Measurements from ENCODE around the gene SNX27. TPM values are rescaled to one million over a fixed set of nuclear protein-coding genes. Genes with fewer than 3 reads are reported as not detected.

Gene SNX27
- total RNA-seq, 1 donor from 2014 or later: 50.0 TPM

DNA sequence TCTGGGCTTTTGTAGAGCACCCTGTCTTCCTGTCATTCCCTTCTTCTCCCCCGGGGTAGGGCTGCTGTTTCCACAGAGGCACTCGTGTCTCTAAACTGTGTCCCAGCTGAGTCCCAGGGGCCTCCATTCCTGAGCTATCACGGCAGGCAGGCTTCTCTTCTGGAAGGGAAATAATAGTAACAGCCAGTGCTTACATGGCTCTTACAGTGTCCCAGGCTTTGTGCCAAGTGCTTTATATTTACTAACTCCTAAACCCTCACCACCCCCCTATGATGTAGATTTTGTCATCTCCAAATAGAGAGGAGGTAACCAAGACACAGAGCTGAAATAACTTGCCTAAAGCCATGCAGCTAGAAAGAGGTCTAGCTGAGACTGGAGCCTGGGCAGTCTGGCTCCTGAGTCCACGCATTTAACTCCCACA is 106.2 kb downstream of the SNX27 start:
- Mint-ChIP-seq H3K9me3 (ENCODE audit: low read depth) (no peaks in the 10 kb centered on the region), H3K36me3 (ENCODE audit: insufficient read depth) (no peaks in the 10 kb centered on the region), H3K27me3 (peaks cover 58% of the 10 kb centered on the region), H3K4me1 (ENCODE audit: low read depth) (peaks cover 35% of the 10 kb centered on the region), H3K4me3 (ENCODE audit: low read depth) (peak overlapping the region; percentile 45), H3K27ac (no peak overlapping the region)
- no peak for DNase-seq (ENCODE audit: low spot score, unreplicated experiment)
- TF ChIP-seq, protein P1, sequence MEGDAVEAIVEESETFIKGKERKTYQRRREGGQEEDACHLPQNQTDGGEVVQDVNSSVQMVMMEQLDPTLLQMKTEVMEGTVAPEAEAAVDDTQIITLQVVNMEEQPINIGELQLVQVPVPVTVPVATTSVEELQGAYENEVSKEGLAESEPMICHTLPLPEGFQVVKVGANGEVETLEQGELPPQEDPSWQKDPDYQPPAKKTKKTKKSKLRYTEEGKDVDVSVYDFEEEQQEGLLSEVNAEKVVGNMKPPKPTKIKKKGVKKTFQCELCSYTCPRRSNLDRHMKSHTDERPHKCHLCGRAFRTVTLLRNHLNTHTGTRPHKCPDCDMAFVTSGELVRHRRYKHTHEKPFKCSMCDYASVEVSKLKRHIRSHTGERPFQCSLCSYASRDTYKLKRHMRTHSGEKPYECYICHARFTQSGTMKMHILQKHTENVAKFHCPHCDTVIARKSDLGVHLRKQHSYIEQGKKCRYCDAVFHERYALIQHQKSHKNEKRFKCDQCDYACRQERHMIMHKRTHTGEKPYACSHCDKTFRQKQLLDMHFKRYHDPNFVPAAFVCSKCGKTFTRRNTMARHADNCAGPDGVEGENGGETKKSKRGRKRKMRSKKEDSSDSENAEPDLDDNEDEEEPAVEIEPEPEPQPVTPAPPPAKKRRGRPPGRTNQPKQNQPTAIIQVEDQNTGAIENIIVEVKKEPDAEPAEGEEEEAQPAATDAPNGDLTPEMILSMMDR (IDR thresholded peaks at IDR 0.05; ENCODE audit: unreplicated experiment): no peak

DNA sequence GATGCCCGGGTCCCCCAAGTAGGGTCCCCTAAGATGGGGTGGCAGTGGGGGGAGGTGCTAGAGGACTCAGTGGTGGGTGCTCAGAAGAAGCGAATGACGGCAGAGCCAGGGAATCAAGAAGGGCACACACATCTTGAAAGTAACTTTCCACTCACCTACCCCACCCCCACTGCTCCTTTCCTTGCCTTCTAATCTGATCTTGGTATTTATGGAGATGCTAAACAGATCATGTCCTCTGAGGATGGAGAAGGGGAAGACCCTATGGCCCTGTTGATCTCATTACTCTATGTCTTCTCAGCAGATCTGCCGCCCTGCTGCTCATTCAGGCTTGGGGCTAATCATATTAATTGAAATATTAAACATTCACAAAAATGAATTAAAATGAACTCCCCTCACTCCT is 106.8 kb downstream of the SNX27 start:
- H3K4me3 Mint-ChIP-seq (ENCODE audit: low read depth): no peak overlapping the region

DNA sequence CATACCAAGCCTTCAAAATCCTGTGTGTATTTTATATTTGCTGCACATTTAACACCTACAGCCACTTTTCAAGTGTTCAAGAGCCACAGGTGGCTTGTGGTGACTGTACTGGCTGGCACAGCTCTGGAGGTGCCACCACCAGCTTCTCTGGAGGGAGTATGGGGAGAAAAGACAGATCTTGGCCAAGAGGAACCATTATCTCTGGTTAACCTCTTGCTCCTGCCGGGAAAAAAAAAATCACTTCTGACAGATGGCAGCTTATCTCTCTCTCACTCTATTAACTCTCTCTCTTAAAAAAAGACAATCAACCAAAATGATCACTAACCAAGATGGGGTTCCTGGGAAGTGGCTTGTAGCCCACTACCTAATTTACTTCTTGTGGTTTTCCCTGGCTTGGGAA is 108.3 kb downstream of the SNX27 start:
- H3K27ac Mint-ChIP-seq: no peak overlapping the region
- H3K36me3 Mint-ChIP-seq (ENCODE audit: insufficient read depth): no peaks in the 10 kb centered on the region
- no peak for DNase-seq (ENCODE audit: low spot score, unreplicated experiment)
- H3K27me3 Mint-ChIP-seq: peaks cover 67% of the 10 kb centered on the region
- peaks cover 31% of the 10 kb centered on the region for H3K4me1 Mint-ChIP-seq (ENCODE audit: low read depth)
- no peaks in the 10 kb centered on the region for H3K9me3 Mint-ChIP-seq (ENCODE audit: low read depth)
- no peak overlapping the region for H3K4me3 Mint-ChIP-seq (ENCODE audit: low read depth)
- TF ChIP-seq, protein P1 (IDR thresholded peaks at IDR 0.05; ENCODE audit: unreplicated experiment): no peak

More for the DNA sequence above, 106.8 kb downstream of the SNX27 start:
- H3K9me3 Mint-ChIP-seq (ENCODE audit: low read depth): no peaks in the 10 kb centered on the region
- H3K4me1 Mint-ChIP-seq (ENCODE audit: low read depth): peaks cover 29% of the 10 kb centered on the region
- no peaks in the 10 kb centered on the region for H3K36me3 Mint-ChIP-seq (ENCODE audit: insufficient read depth)
- peaks cover 59% of the 10 kb centered on the region for H3K27me3 Mint-ChIP-seq
- TF ChIP-seq, protein P1 (IDR thresholded peaks at IDR 0.05; ENCODE audit: unreplicated experiment): no peak
- DNase-seq (ENCODE audit: low spot score, unreplicated experiment): no peak
- no peak overlapping the region for H3K27ac Mint-ChIP-seq

DNA sequence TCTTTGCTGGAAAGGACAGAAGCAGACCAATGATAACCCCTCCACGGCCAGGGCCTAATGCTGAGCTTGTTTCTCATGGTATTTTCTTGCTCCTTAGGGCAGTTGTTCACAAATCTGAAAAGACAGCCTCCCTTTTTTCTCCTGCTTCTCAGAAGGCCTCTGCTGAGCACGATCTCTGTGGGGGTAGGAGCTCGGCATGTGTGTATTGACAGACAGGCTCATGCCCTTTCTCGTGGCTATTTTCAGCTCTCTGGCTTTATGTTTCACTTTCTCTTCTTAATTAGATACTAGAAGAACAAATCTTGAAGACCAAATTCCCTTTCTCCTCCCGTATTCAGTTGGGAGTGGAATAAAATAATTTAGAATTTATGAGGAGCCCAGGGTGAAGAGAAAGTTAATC is 108.7 kb downstream of the SNX27 start:
- Mint-ChIP-seq H3K4me1 (ENCODE audit: low read depth) (peaks cover 26% of the 10 kb centered on the region), H3K27ac (no peak overlapping the region), H3K9me3 (ENCODE audit: low read depth) (no peaks in the 10 kb centered on the region), H3K27me3 (peaks cover 69% of the 10 kb centered on the region), H3K36me3 (ENCODE audit: insufficient read depth) (no peaks in the 10 kb centered on the region), H3K4me3 (ENCODE audit: low read depth) (no peak overlapping the region)
- TF ChIP-seq, protein P1 (IDR thresholded peaks at IDR 0.05; ENCODE audit: unreplicated experiment): no peak
- DNase-seq (ENCODE audit: low spot score, unreplicated experiment): no peak

DNA sequence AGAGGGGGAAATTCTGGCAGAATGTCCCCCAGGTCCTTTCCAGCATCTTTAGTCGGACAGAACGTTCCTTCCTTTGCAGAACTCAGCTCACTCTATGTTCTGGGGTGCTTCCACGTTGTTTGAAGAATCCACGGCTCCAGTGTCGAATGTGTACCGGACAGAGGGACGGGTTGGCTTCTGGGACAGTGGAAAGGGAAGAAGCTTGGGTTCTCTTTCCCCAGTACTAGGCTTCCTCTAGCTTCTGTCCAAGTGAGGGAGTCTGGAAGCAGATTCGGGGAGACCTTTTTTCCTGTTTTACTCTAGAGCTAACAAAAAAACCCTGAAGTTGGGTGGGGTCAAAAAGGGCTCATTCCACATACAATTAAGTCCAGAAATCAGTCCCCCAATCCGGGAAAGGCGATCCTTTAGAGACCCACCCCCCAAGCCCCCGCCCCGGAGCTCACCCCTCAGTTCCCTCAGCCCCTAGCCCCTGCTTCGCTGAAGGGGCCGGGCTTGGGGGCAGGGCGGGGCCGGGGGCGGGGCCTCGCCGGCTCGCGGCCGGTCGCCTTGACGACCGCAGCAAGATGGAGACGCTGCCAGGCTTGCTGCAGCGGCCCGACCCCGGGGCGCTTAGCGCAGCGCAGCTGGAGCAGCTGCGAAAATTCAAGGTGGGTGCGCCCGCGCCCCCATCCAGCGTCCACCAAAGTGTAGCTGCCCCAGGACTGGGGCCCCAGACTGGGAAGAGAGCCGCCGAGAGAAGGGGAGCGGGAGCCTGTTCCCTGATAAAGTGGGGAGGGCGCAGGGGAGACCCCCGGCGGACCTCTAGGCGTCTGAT is 109.3 kb downstream of the SNX27 start, which contains the start of gene RIIAD1:
RIIAD1 (plus strand) TSS at position 549 of the 814 bp plus-strand sequence; CDS start at position 564, 15 bp downstream.
- Mint-ChIP-seq H3K36me3 (ENCODE audit: insufficient read depth) (no peaks in the 10 kb centered on the region), H3K27ac (no peak within 1 kb of the TSS), H3K27me3 (peaks cover 72% of the 10 kb centered on the region), H3K4me3 (ENCODE audit: low read depth) (peak within 1 kb of the TSS; percentile 64), H3K9me3 (ENCODE audit: low read depth) (no peaks in the 10 kb centered on the region), H3K4me1 (ENCODE audit: low read depth) (peaks cover 21% of the 10 kb centered on the region)
- DNase-seq (ENCODE audit: low spot score, unreplicated experiment): no peak
- TF ChIP-seq, protein P1 (IDR thresholded peaks at IDR 0.05; ENCODE audit: unreplicated experiment): no peak

All from progenitor cell of endocrine pancreas (in vitro differentiated cells).